Neural cell (in vitro differentiated cells): ENCODE data around the gene MECR.

Source experiments
- CTCF ChIP-seq: fragments of 450-650 bp; IDR thresholded peaks from 2 replicates; pipeline ENCODE4 v1.5.1; 2014; ENCODE audit warnings: antibody characterized with exemption, mild to moderate bottlenecking, moderate library complexity; ENCODE audit not compliant: poor library complexity, severe bottlenecking
- EZH2 ChIP-seq: fragments of 200-600, 300-800 bp; shearing (Covaris generic), sonication (generic); IDR thresholded peaks from 2 replicates; pipeline ENCODE4 v1.6.1; 2014; ENCODE audit warnings: antibody characterized with exemption, low read length, borderline replicate concordance, mild to moderate bottlenecking; ENCODE audit not compliant: insufficient read depth, poor library complexity, severe bottlenecking
- POLR2AphosphoS5 ChIP-seq: IDR thresholded peaks from 2 replicates; pipeline ENCODE4 v1.6.1; 2012
- RAD21 ChIP-seq: fragments of 450-650 bp; conservative IDR thresholded peaks from 2 replicates; pipeline ENCODE4 v1.6.1; 2014; ENCODE audit warnings: antibody characterized with exemption, mild to moderate bottlenecking, moderate library complexity
- TAF1 ChIP-seq: IDR thresholded peaks from 2 replicates; pipeline ENCODE4 v1.6.1; 2012; ENCODE audit warnings: low read depth

- no peak for TF ChIP-seq CTCF
- TF ChIP-seq EZH2 = no peak
- TF ChIP-seq RAD21 = no peak
- TF ChIP-seq POLR2AphosphoS5 = no peak
- no peak for TF ChIP-seq TAF1
Measured at GRCh38 chr1:29180497-29181412, 50.0 kb downstream of the MECR start.
